Transverse colon (tissue), 4 donors: ENCODE results near the gene CHSY1. TPM values are rescaled to one million over a fixed set of nuclear protein-coding genes. Genes with fewer than 3 reads are reported as not detected.

ENCODE experiments used
- DNase-seq: peaks from one replicate; pipeline ENCODE4 v3.0.0-alpha.2; 2019
- H3K27ac ChIP-seq, 4 donors: fragments of 200-600 bp; sonication (generic); 2 replicates each; pipeline ENCODE4 v1.5.1; 2016 to 2018; ENCODE audit warnings: inconsistent platforms in 4 of 4
- H3K27me3 ChIP-seq: fragments of 200-600 bp; sonication (generic); 2 replicates; pipeline ENCODE4 v1.5.1; 2017; ENCODE audit warnings: inconsistent platforms
- H3K36me3 ChIP-seq, 4 donors: fragments of 200-600 bp; sonication (generic); 2 replicates each; pipeline ENCODE4 v1.5.1; 2017 to 2019; ENCODE audit warnings: inconsistent platforms in 4 of 4
- H3K4me1 ChIP-seq, 4 donors: fragments of 200-600 bp; sonication (generic); 2 replicates each; pipeline ENCODE4 v1.5.1; 2017 to 2020; ENCODE audit warnings: inconsistent platforms in 4 of 4
- H3K4me3 ChIP-seq, 4 donors: fragments of 200-600 bp; sonication (generic); 1 replicate in 1 of 4; 2 replicates in 3 of 4; pipeline versions ENCODE4 v1.5.1 to v1.6.1; 2017 to 2019; ENCODE audit warnings: inconsistent platforms in 4 of 4
- H3K9me3 ChIP-seq, 2 donors: fragments of 200-600 bp; sonication (generic); 2 replicates each; pipeline ENCODE4 v1.5.1; 2017 to 2019; ENCODE audit warnings: inconsistent platforms in 2 of 2
- CTCF ChIP-seq, 5 experiments: fragments of 200-600 bp in 3 of 5; fragments of 450-650 bp in 2 of 5; sonication (generic) in 3 of 5; IDR thresholded peaks; 1 replicate in 2 of 5; 2 replicates in 3 of 5; pipeline ENCODE4 v1.5.1; 2016 to 2017; ENCODE audit warnings: antibody characterized with exemption in 5 of 5, inconsistent platforms in 3 of 5, mild to moderate bottlenecking in 2 of 5, moderate library complexity in 1 of 5
- EP300 ChIP-seq: sonication (generic); formaldehyde crosslinking; IDR thresholded peaks from one replicate; pipeline ENCODE4 v1.6.1; 2017; ENCODE audit warnings: antibody characterized with exemption, low read depth
- POLR2A ChIP-seq: fragments of 450-650 bp; IDR thresholded peaks from one replicate; pipeline ENCODE4 v1.6.1; 2016; ENCODE audit warnings: antibody characterized with exemption, mild to moderate bottlenecking, moderate library complexity
- POLR2AphosphoS5 ChIP-seq, 3 donors: sonication (generic); formaldehyde crosslinking; IDR thresholded peaks; one replicate each; pipeline ENCODE4 v1.6.1; 2016; ENCODE audit warnings: antibody characterized with exemption in 3 of 3
- WGBS, 2 donors: methylation state at CpG; one replicate each; pipeline ENCODE4 v1.1.5; 2018; ENCODE audit warnings: low coverage in 1 of 2; 5-methylcytosine and 5-hydroxymethylcytosine counted together
- in situ Hi-C, 4 donors: fragments of 200-750 bp; cut with MboI; loops; one replicate each; pipeline versions ENCODE4 v1.15.0 to v1.15.1; 2017; ENCODE audit warnings: low sequenced_read_pairs in 3 of 4, low pct_ligation_motif_present in 1 of 4, low pct_unique_long_range_greater_than_20kb in 1 of 4
- intact Hi-C: fragments of 100-400 bp; cut with DNase I; formaldehyde crosslinking; loops from one replicate; pipeline ENCODE4 v1.15.1; 2023; ENCODE audit warnings: low total_unique reads
- total RNA-seq, 4 donors: library from RNA; depleted of rRNA; stranded (reverse); fragments of >200 nt; gene quantifications; one replicate each; pipeline ENCODE4 v1.1.0, GENCODE V29; 2016

The CHSY1 gene
- total RNA-seq, 4 donors from 2014 or later = 4.0 to 33.7 (median 11.8) TPM

GRCh38 chr15:101193806-101194545, 57.9 kb downstream of the CHSY1 start:
- intact Hi-C loops (no loop called here), in situ Hi-C loops (no loop called here)
- Histone ChIP-seq H3K9me3 (no peaks in the 10 kb centered on the region), H3K27ac (peak overlapping the region; percentile 38 to 59 (median 51)), H3K27me3 (no peaks in the 10 kb centered on the region), H3K4me1 (peaks cover 0 to 55% (median 10%) of the 10 kb centered on the region in 4 donors), H3K36me3 (no peaks in the 10 kb centered on the region), H3K4me3 (no peak overlapping the region)
- 79 to 80% methylated on average over 8 to 10 of the region's 10 CpGs for WGBS, 2 donors
- TF ChIP-seq CTCF (IDR thresholded peaks at IDR 0.05) = no peak
- no peak for TF ChIP-seq POLR2AphosphoS5 (IDR thresholded peaks at IDR 0.05)
- no peak for TF ChIP-seq POLR2A
- TF ChIP-seq EP300 = no peak
- DNase-seq = no peak

- no peaks in the 10 kb centered on the region for H3K27me3 ChIP-seq
- no peaks in the 10 kb centered on the region for H3K36me3 ChIP-seq
- in situ Hi-C loops = no loop called here
- intact Hi-C loops = no loop called here
- TF ChIP-seq CTCF (IDR thresholded peaks at IDR 0.05) (no peak), POLR2A (no peak), POLR2AphosphoS5 (IDR thresholded peaks at IDR 0.05) (no peak), EP300 (no peak)
- H3K9me3 ChIP-seq = no peaks in the 10 kb centered on the region
- no peak for DNase-seq
- H3K4me3 ChIP-seq = no peak overlapping the region
- H3K27ac ChIP-seq = peak overlapping the region; percentile 38 to 59 (median 51)
- WGBS, 2 donors = 85 to 90% methylated on average over 11 to 17 of the region's 17 CpGs
- H3K4me1 ChIP-seq = peaks cover 0 to 54% (median 11%) of the 10 kb centered on the region in 4 donors
Measured at GRCh38 chr15:101193120-101193644, 58.7 kb downstream of the CHSY1 start.

GRCh38 chr15:101192081-101192480, 59.8 kb downstream of the CHSY1 start:
- TF ChIP-seq POLR2A (no peak), EP300 (no peak), CTCF (IDR thresholded peaks at IDR 0.05) (no peak), POLR2AphosphoS5 (IDR thresholded peaks at IDR 0.05) (no peak)
- peaks cover 0 to 60% (median 12%) of the 10 kb centered on the region in 4 donors for H3K4me1 ChIP-seq
- no peak overlapping the region for H3K4me3 ChIP-seq
- no peaks in the 10 kb centered on the region for H3K9me3 ChIP-seq
- H3K27ac ChIP-seq = peak overlapping the region in 2 of 4 donors; percentile 38 to 50
- no peak for DNase-seq
- intact Hi-C loops (no loop called here), in situ Hi-C loops (no loop called here)
- WGBS, 2 donors = 75 to 77% methylated on average over 3 of the region's 3 CpGs
- no peaks in the 10 kb centered on the region for H3K27me3 ChIP-seq
- no peaks in the 10 kb centered on the region for H3K36me3 ChIP-seq

GRCh38 chr15:101191242-101191641, 60.6 kb downstream of the CHSY1 start:
- H3K27me3 ChIP-seq = no peaks in the 10 kb centered on the region
- no peak for DNase-seq
- TF ChIP-seq POLR2AphosphoS5 (IDR thresholded peaks at IDR 0.05) = no peak
- TF ChIP-seq POLR2A = no peak
- no peak for TF ChIP-seq EP300
- no peak for TF ChIP-seq CTCF (IDR thresholded peaks at IDR 0.05)
- peaks cover 0 to 63% (median 12%) of the 10 kb centered on the region in 4 donors for H3K4me1 ChIP-seq
- H3K36me3 ChIP-seq = no peaks in the 10 kb centered on the region
- no peak overlapping the region for H3K27ac ChIP-seq
- intact Hi-C loops (no loop called here), in situ Hi-C loops (no loop called here)
- no peak overlapping the region for H3K4me3 ChIP-seq
- WGBS, 2 donors = 77 to 90% methylated on average over 3 of the region's 3 CpGs
- no peaks in the 10 kb centered on the region for H3K9me3 ChIP-seq
